Measurements from ENCODE around the gene P2RX7. TPM values are rescaled to one million over a fixed set of nuclear protein-coding genes. Genes with fewer than 3 reads are reported as not detected.

The P2RX7 gene
- total RNA-seq, 3 donors from 2014 or later = 3.8 to 8.5 (median 3.9) TPM

DNA sequence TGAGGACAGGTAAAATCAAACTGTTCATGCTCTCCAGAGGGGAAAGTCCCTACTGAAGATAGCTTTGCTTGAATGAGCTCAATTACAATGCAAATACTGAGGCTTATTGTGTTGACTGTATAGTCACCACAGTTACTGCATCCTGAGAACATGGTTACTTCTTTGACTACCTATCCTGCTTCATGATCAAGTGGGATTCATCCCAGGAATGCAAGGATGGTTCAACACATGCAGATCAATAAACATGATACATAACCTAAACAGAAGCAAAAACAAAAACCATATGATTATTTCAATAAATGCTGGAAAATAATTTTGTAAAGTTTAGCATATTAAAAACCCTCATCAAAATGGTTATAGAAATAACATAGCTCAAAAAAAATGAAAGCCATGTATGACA, 32.9 kb upstream of the P2RX7 start:
- Histone ChIP-seq H3K27me3 (no peaks in the 10 kb centered on the region), H3K4me1 (no peaks in the 10 kb centered on the region), H3K36me3 (no peaks in the 10 kb centered on the region), H3K27ac (no peak overlapping the region), H3K4me3 (no peak overlapping the region), H3K9me3 (peaks cover 0 to 5% of the 10 kb centered on the region in 2 donors)
- intact Hi-C loops (cut with DNase I; ENCODE audit: low total_unique reads) = loop anchor here (5.0 kb wide), 1 partner anchor 522 kb away; no protein-coding TSS in a partner anchor
- DNase-seq (ENCODE audit: low spot score in 2 of 2) = no peak
- TF ChIP-seq POLR2AphosphoS5 (IDR thresholded peaks at IDR 0.05) (no peak), POLR2A (IDR thresholded peaks at IDR 0.05) (no peak)
- TF ChIP-seq, protein P1, sequence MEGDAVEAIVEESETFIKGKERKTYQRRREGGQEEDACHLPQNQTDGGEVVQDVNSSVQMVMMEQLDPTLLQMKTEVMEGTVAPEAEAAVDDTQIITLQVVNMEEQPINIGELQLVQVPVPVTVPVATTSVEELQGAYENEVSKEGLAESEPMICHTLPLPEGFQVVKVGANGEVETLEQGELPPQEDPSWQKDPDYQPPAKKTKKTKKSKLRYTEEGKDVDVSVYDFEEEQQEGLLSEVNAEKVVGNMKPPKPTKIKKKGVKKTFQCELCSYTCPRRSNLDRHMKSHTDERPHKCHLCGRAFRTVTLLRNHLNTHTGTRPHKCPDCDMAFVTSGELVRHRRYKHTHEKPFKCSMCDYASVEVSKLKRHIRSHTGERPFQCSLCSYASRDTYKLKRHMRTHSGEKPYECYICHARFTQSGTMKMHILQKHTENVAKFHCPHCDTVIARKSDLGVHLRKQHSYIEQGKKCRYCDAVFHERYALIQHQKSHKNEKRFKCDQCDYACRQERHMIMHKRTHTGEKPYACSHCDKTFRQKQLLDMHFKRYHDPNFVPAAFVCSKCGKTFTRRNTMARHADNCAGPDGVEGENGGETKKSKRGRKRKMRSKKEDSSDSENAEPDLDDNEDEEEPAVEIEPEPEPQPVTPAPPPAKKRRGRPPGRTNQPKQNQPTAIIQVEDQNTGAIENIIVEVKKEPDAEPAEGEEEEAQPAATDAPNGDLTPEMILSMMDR (IDR thresholded peaks at IDR 0.05) = no peak

DNA sequence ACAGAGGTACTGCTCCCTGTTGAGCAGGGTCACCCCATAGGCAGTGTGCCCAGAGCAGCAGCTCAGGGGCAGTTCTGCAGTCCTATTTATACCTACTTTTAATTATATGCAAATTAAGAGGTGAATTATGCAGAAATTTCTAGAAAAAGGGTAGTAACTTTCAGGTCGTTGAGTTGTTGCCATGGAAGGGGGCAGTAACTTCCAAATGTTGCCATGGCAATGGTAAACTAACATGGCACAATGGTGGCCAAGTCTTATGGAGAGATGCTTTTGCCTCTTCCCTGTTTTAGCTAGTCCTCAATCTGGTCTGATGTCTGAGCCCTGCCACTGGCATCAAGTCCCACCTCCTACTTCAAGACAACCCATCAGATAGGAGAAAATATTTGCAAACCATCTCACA, 30.4 kb upstream of the P2RX7 start:
- Histone ChIP-seq H3K27me3 (no peaks in the 10 kb centered on the region), H3K36me3 (no peaks in the 10 kb centered on the region), H3K9me3 (peaks cover 0 to 5% of the 10 kb centered on the region in 2 donors), H3K4me3 (no peak overlapping the region), H3K4me1 (no peaks in the 10 kb centered on the region), H3K27ac (no peak overlapping the region)
- no peak for DNase-seq (ENCODE audit: low spot score in 2 of 2)
- intact Hi-C loops (cut with DNase I; ENCODE audit: low total_unique reads) = loop anchor here (5.0 kb wide), 1 partner anchor 525 kb away; no protein-coding TSS in a partner anchor
- TF ChIP-seq POLR2AphosphoS5 (IDR thresholded peaks at IDR 0.05) (no peak), POLR2A (IDR thresholded peaks at IDR 0.05) (no peak)
- TF ChIP-seq, protein P1 (IDR thresholded peaks at IDR 0.05) = no peak

DNA sequence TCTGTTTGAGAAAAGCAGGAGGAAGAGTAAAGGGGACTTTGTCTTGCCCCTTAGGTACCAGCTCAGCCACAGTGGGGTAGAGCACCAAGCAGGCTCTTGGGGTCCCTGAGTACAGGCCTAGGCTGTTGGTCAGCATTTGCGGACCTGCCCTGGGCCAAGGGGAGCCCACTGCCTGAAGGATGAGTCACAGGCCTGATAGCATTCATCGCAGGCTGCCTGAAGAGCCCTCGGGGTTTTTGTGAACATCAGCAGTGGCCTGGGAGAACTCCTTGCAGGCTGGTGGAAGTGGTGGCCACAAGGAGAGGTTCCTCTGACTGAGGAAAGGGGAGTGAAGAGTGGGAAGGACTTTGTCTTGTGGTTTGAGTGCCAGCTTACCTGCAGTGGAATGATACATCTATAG, 25.0 kb upstream of the P2RX7 start:
- TF ChIP-seq POLR2A (IDR thresholded peaks at IDR 0.05) (no peak), POLR2AphosphoS5 (IDR thresholded peaks at IDR 0.05) (no peak)
- TF ChIP-seq, protein P1 (IDR thresholded peaks at IDR 0.05) = no peak
- H3K36me3 ChIP-seq = no peaks in the 10 kb centered on the region
- DNase-seq (ENCODE audit: low spot score in 2 of 2) = no peak
- no peak overlapping the region for H3K27ac ChIP-seq
- H3K4me1 ChIP-seq = no peaks in the 10 kb centered on the region
- H3K9me3 ChIP-seq = no peaks in the 10 kb centered on the region
- no peaks in the 10 kb centered on the region for H3K27me3 ChIP-seq
- intact Hi-C loops (cut with DNase I; ENCODE audit: low total_unique reads) = no loop called here
- no peak overlapping the region for H3K4me3 ChIP-seq

DNA sequence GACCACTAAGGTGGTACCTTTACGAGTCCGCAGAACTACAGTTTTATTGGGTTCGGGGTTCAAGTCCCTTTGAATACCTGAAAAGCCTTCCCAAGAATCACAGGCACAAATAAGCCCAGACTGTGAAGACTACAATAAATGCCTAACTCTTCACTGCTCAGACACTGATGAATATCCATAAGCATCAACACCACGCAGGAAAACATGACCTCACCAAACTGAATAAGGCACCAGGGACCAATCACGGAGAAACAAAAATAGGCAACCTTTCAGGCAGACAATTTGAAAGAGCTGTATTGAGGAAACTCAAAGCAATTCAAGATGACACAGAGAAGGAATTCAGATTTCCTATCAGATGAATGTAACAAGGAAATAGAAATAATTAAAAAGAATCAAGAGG, 24.2 kb upstream of the P2RX7 start:
- no peak for DNase-seq (ENCODE audit: low spot score in 2 of 2)
- Histone ChIP-seq H3K4me1 (no peaks in the 10 kb centered on the region), H3K27me3 (no peaks in the 10 kb centered on the region), H3K27ac (no peak overlapping the region), H3K4me3 (no peak overlapping the region), H3K9me3 (no peaks in the 10 kb centered on the region), H3K36me3 (no peaks in the 10 kb centered on the region)
- intact Hi-C loops (cut with DNase I; ENCODE audit: low total_unique reads) = no loop called here
- TF ChIP-seq, protein P1 (IDR thresholded peaks at IDR 0.05) = no peak
- TF ChIP-seq POLR2A (IDR thresholded peaks at IDR 0.05) (no peak), POLR2AphosphoS5 (IDR thresholded peaks at IDR 0.05) (no peak)

DNA sequence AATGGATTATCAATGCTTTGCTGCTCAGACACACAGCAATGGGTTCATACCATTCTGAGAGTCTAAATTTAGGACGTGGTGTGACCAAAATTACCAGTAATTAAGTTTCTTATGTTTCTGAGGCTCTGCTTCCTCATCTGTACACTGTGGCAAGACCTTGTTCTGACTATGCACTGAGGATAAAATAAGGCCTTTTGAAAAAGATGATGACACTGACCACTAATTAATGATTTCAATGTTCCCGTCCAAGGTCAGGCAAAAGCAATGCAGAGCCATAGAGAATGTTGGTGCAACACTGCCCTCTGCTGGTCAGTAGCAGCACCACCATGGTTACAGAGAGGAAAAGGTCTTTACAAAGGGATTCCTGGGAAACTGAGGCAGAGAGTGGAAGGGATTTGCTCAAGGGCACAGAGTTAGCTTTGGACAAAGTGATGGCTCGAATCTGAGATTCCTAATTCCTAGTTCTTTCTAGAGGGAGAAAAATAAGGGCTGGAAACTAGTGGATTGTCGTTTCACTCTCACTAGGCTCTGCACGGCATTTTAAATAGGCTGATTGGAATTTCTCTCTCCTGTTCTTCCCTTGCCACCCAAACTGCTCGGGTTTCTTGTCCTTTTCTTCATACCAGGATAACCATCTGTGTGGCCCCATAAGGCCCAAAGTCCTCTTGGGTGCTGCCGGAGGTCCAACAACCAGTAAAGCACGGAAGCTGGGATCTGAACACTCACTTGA, 22.3 kb upstream of the P2RX7 start:
- Histone ChIP-seq H3K9me3 (no peaks in the 10 kb centered on the region), H3K27ac (no peak overlapping the region), H3K27me3 (no peaks in the 10 kb centered on the region), H3K36me3 (no peaks in the 10 kb centered on the region), H3K4me1 (no peaks in the 10 kb centered on the region), H3K4me3 (no peak overlapping the region)
- TF ChIP-seq, protein P1 (IDR thresholded peaks at IDR 0.05) = peak; percentile 85 to 93 (median 87)
- TF ChIP-seq POLR2AphosphoS5 (IDR thresholded peaks at IDR 0.05) = no peak
- intact Hi-C loops (cut with DNase I; ENCODE audit: low total_unique reads) = no loop called here
- peak; percentile 28 to 59 for DNase-seq (ENCODE audit: low spot score in 2 of 2)
